HepG2 (cell line): ENCODE measurements around the gene ENTPD6. TPM values are rescaled to one million over a fixed set of nuclear protein-coding genes. Genes with fewer than 3 reads are reported as not detected.

ENCODE experiments used
- HINFP ChIP-seq: sonication (generic); formaldehyde crosslinking; IDR thresholded peaks from 2 replicates; pipeline ENCODE4 v1.4.0; 2020; ENCODE audit warnings: low read depth, mild to moderate bottlenecking, missing genetic modification reagents
- PRDM10 ChIP-seq: sonication (generic); formaldehyde crosslinking; IDR thresholded peaks from 2 replicates; pipeline ENCODE4 v1.4.0; 2020; ENCODE audit warnings: low read depth, missing genetic modification reagents
- SKI ChIP-seq: fragments of 450-650 bp; IDR thresholded peaks from one replicate; pipeline ENCODE4 v1.6.1; 2018; ENCODE audit warnings: mild to moderate bottlenecking; ENCODE audit not compliant: partially characterized antibody
- TEAD3 ChIP-seq: optimal IDR thresholded peaks from 2 replicates; pipeline ENCODE3; 2016; ENCODE audit warnings: borderline replicate concordance
- ZBTB34 ChIP-seq: sonication (generic); formaldehyde crosslinking; IDR thresholded peaks from 2 replicates; pipeline ENCODE4 v1.8.0; 2022; ENCODE audit warnings: mild to moderate bottlenecking, missing genetic modification reagents
- polyA plus RNA-seq, 8 experiments: library from polyadenylated mRNA; depleted of rRNA in 3 of 8; stranded (reverse) in 7 of 8; unstranded in 1 of 8; fragments of >200 nt; fragmentation: Illumina TruSeq in 4 of 8; extraction: Trizol in 4 of 8; gene quantifications; 2 replicates each; pipeline versions ENCODE4 v1.2.1 to v1.2.3, GENCODE V29; 2011 to 2016; ENCODE audit warnings: low read depth in 4 of 8, missing spikeins in 1 of 8, mixed read lengths in 1 of 8; ENCODE audit not compliant: insufficient read depth in 1 of 8
- total RNA-seq, 5 experiments: library from RNA; depleted of rRNA; stranded (reverse); fragments of >200 nt; fragmentation: Illumina TruSeq; extraction: Trizol; gene quantifications; 2 replicates each; pipeline ENCODE4 v1.2.3, GENCODE V29; 2016; ENCODE audit warnings: low read depth in 1 of 5

Gene ENTPD6
- total and polyA plus RNA-seq, 2 of the 13 experiments (the other 11 are each of a cell fraction or from before 2014, with no cell fraction given), result 164 to 172 TPM

- TF ChIP-seq TEAD3 (CRISPR knock-in tag), result peak; percentile 76
- 0 out of 2 replicates have a peak, but pooled peaks have one; percentile 30 for TF ChIP-seq HINFP
- peak; percentile 96 for TF ChIP-seq ZBTB34 (CRISPR knock-in tag)
- peak; percentile 25 for TF ChIP-seq SKI
- 0 out of 2 replicates have a peak, but pooled peaks have one; percentile 38 for TF ChIP-seq PRDM10 (CRISPR knock-in tag)
- TF ChIP-seq, all 625 proteins: peak for 89; not testable (repeated sequence) for 536
These were observed 29.3 kb upstream of the ENTPD6 start (continued) for GRCh38 chr20:25166105-25166782.
